ENCODE measurements around the gene NOL6. TPM values are rescaled to one million over a fixed set of nuclear protein-coding genes. Genes with fewer than 3 reads are reported as not detected.

The NOL6 gene
- total and polyA plus RNA-seq, 9 of the 15 experiments (the other 6 are each of a cell fraction or from before 2014, with no cell fraction given) = 7.7 to 58.9 (median 27.0) TPM

GRCh38 chr9:33430942-33431341 lies 42.8 kb downstream of the NOL6 start:
- FAIRE-seq (peak; percentile 77), DNase-seq (ENCODE audit: extremely low read depth in 1 of 4, low spot score in 3 of 4) (peak; percentile 53 to 64 (median 59)), ATAC-seq (peak; percentile 78)
- no peak overlapping the region for H3K4me3 ChIP-seq
- no TSS peak for BruUV-seq (replicated peaks)
- H4K20me1 ChIP-seq (replicated peaks; ENCODE audit: control insufficient read depth, insufficient read depth, low read length) = no peaks in the 10 kb centered on the region
- WGBS (ENCODE audit: insufficient coverage, low coverage, missing lambda C conversion rate) = 0% methylated on average over 1 of the region's 1 CpG
- H2AFZ ChIP-seq (ENCODE audit: low read depth, low read length) = peak overlapping the region; percentile 74
- H3K4me1 ChIP-seq (replicated peaks in 1 of 2; ENCODE audit: control insufficient read depth in 2 of 2, insufficient read depth in 2 of 2, low read length in 2 of 2) = peaks cover 33 to 35% of the 10 kb centered on the region in 2 experiments
- no peaks in the 10 kb centered on the region for H3K79me2 ChIP-seq (ENCODE audit: control insufficient read depth, insufficient read depth, low read length)
- intact Hi-C loops (cut with micrococcal nuclease) (no loop called here), in situ Hi-C loops (cut with MboI) (no loop called here)
- H3K27ac ChIP-seq (ENCODE audit: extremely low read depth, low read depth, low read length) = no peak overlapping the region
- no peaks in the 10 kb centered on the region for H3K27me3 ChIP-seq (ENCODE audit: control insufficient read depth in 2 of 2, insufficient read depth in 2 of 2, low read length in 2 of 2)
- no peaks in the 10 kb centered on the region for H3K9me3 ChIP-seq (replicated peaks; ENCODE audit: control insufficient read depth, insufficient read depth, low read depth, low read length)
- H3K4me2 ChIP-seq (ENCODE audit: insufficient read depth, low read length) = no peak overlapping the region
- H3K9ac ChIP-seq (ENCODE audit: insufficient read depth in 1 of 2, low read depth in 2 of 2, low read length in 2 of 2) = peak overlapping the region in 1 of 2 experiments; percentile 58; a peak in 1 of 4 replicates
- ChIA-PET POLR2A (interaction anchor here (0.7 to 1.3 kb wide), 2 partner anchors 57 to 168 kb away, joined by 3 to 4 read pairs; no protein-coding TSS in a partner anchor), CTCF (ENCODE audit: low intra/inter-chr PET ratio) (no interaction called here)
- no peaks in the 10 kb centered on the region for H3K9me1 ChIP-seq (ENCODE audit: control insufficient read depth, insufficient read depth, low read length)
- no peaks in the 10 kb centered on the region for H3K36me3 ChIP-seq (ENCODE audit: control insufficient read depth, insufficient read depth, low read length)
- TF ChIP-seq SAP30 (IDR thresholded peaks at IDR 0.05; ENCODE audit: borderline replicate concordance, insufficient read depth, low read depth, low read length, poor library complexity, severe bottlenecking) (no peak), PKNOX1 (IDR thresholded peaks at IDR 0.05) (peak; percentile 87), PURB (CRISPR knock-in tag; IDR thresholded peaks at IDR 0.05; ENCODE audit: low read depth) (no peak), HMBOX1 (IDR thresholded peaks at IDR 0.05) (0 out of 2 replicates have a peak, but pooled peaks have one; percentile 17), EHMT2 (IDR thresholded peaks at IDR 0.05) (0 out of 2 replicates have a peak, but pooled peaks have one; percentile 17), RCOR1 (IDR thresholded peaks at IDR 0.05; ENCODE audit: borderline replicate concordance in 1 of 2, low read depth in 2 of 2, low read length in 2 of 2) (0 out of 4 replicates have a peak, but pooled peaks of 1 of the 2 experiments have one; percentile 9), MEIS2 (IDR thresholded peaks at IDR 0.05; ENCODE audit: partially characterized antibody) (peak; percentile 95), ZNF395 (CRISPR knock-in tag; IDR thresholded peaks at IDR 0.05) (no peak), JUND (IDR thresholded peaks at IDR 0.05; ENCODE audit: borderline replicate concordance, low read depth, low read length) (0 out of 2 replicates have a peak, but pooled peaks have one; percentile 22), JUND (tag; IDR thresholded peaks at IDR 0.05; ENCODE audit: borderline replicate concordance, low read depth, low read length) (peak; percentile 11; the same call in 1 of the 3 replicates), NFE2L1 (tag; IDR thresholded peaks at IDR 0.05; ENCODE audit: borderline replicate concordance, low read depth) (peak; percentile 7; the same call in 1 of the 2 replicates), ZNF316 (IDR thresholded peaks at IDR 0.05) (peak; percentile 73), PBX2 (CRISPR knock-in tag; IDR thresholded peaks at IDR 0.05; ENCODE audit: low read depth) (peak; percentile 47; the same call in 1 of the 2 replicates), PBX2 (tag; conservative IDR thresholded peaks at IDR 0.05; ENCODE audit: low read depth) (peak; percentile 83), SREBF2 (CRISPR knock-in tag; IDR thresholded peaks at IDR 0.05) (no peak)
